ENCODE results near the gene CYBRD1.

- TF ChIP-seq EZH2 (IDR thresholded peaks at IDR 0.05) (no peak), POLR2AphosphoS5 (IDR thresholded peaks at IDR 0.05; ENCODE audit: borderline replicate concordance, low read depth, low read length) (no peak)
These were observed 45.8 kb downstream of the CYBRD1 start for GRCh38 chr2:171568089-171568488.

All from SK-N-MC (cell line).